ENCODE results near the gene CTLA4. TPM values are rescaled to one million over a fixed set of nuclear protein-coding genes. Genes with fewer than 3 reads are reported as not detected.

Gene CTLA4
- total RNA-seq, 1 experiment from 2014 or later, result not detected

GRCh38 chr2:203882551-203882950 lies 15.0 kb downstream of the CTLA4 start:
- in situ Hi-C loops (cut with HindIII; ENCODE audit: low sequenced_read_pairs), result no loop called here
- DNase-seq (ENCODE audit: low spot score), result no peak

- DNase-seq (ENCODE audit: low spot score), result no peak
- in situ Hi-C loops (cut with HindIII; ENCODE audit: low sequenced_read_pairs), result no loop called here
Observed at GRCh38 chr2:203886661-203887151, 19.1 kb downstream of the CTLA4 start.

GRCh38 chr2:203887677-203888076 lies 20.1 kb downstream of the CTLA4 start:
- DNase-seq (ENCODE audit: low spot score), result no peak
- in situ Hi-C loops (cut with HindIII; ENCODE audit: low sequenced_read_pairs), result no loop called here

- in situ Hi-C loops (cut with HindIII; ENCODE audit: low sequenced_read_pairs), result no loop called here
- DNase-seq (ENCODE audit: low spot score), result no peak
Observed at GRCh38 chr2:203889542-203889941, 22.0 kb downstream of the CTLA4 start.

GRCh38 chr2:203889944-203890343 lies 22.4 kb downstream of the CTLA4 start:
- DNase-seq (ENCODE audit: low spot score), result no peak
- in situ Hi-C loops (cut with HindIII; ENCODE audit: low sequenced_read_pairs), result no loop called here

GRCh38 chr2:203890733-203891132 lies 23.2 kb downstream of the CTLA4 start:
- in situ Hi-C loops (cut with HindIII; ENCODE audit: low sequenced_read_pairs), result no loop called here
- DNase-seq (ENCODE audit: low spot score), result no peak

- DNase-seq (ENCODE audit: low spot score), result no peak
- in situ Hi-C loops (cut with HindIII; ENCODE audit: low sequenced_read_pairs), result no loop called here
Observed at GRCh38 chr2:203891474-203891873, 23.9 kb downstream of the CTLA4 start.

GRCh38 chr2:203892207-203892606 lies 24.6 kb downstream of the CTLA4 start:
- in situ Hi-C loops (cut with HindIII; ENCODE audit: low sequenced_read_pairs), result no loop called here
- DNase-seq (ENCODE audit: low spot score), result no peak

- no peak for DNase-seq (ENCODE audit: low spot score)
- in situ Hi-C loops (cut with HindIII; ENCODE audit: low sequenced_read_pairs), result no loop called here
Observed at GRCh38 chr2:203893401-203893800, 25.8 kb downstream of the CTLA4 start.

GRCh38 chr2:203893840-203894239 lies 26.3 kb downstream of the CTLA4 start:
- no peak for DNase-seq (ENCODE audit: low spot score)
- in situ Hi-C loops (cut with HindIII; ENCODE audit: low sequenced_read_pairs), result no loop called here

GRCh38 chr2:203894262-203894661 lies 26.7 kb downstream of the CTLA4 start:
- no peak for DNase-seq (ENCODE audit: low spot score)
- in situ Hi-C loops (cut with HindIII; ENCODE audit: low sequenced_read_pairs), result no loop called here

GRCh38 chr2:203897544-203897943 lies 30.0 kb downstream of the CTLA4 start:
- no peak for DNase-seq (ENCODE audit: low spot score)
- in situ Hi-C loops (cut with HindIII; ENCODE audit: low sequenced_read_pairs), result no loop called here

- in situ Hi-C loops (cut with HindIII; ENCODE audit: low sequenced_read_pairs), result no loop called here
- DNase-seq (ENCODE audit: low spot score), result no peak
Observed at GRCh38 chr2:203898657-203899056, 31.1 kb downstream of the CTLA4 start.

- no peak for DNase-seq (ENCODE audit: low spot score)
- in situ Hi-C loops (cut with HindIII; ENCODE audit: low sequenced_read_pairs), result no loop called here
Observed at GRCh38 chr2:203900253-203900652, 32.7 kb downstream of the CTLA4 start.

GRCh38 chr2:203904022-203904421 lies 36.5 kb downstream of the CTLA4 start:
- DNase-seq (ENCODE audit: low spot score), result no peak
- in situ Hi-C loops (cut with HindIII; ENCODE audit: low sequenced_read_pairs), result no loop called here

GRCh38 chr2:203905656-203906055 lies 38.1 kb downstream of the CTLA4 start:
- in situ Hi-C loops (cut with HindIII; ENCODE audit: low sequenced_read_pairs), result no loop called here
- no peak for DNase-seq (ENCODE audit: low spot score)

GRCh38 chr2:203908066-203908796 lies 40.7 kb downstream of the CTLA4 start:
- no peak for DNase-seq (ENCODE audit: low spot score)
- in situ Hi-C loops (cut with HindIII; ENCODE audit: low sequenced_read_pairs), result no loop called here

GRCh38 chr2:203908797-203909185 lies 41.2 kb downstream of the CTLA4 start:
- no peak for DNase-seq (ENCODE audit: low spot score)
- in situ Hi-C loops (cut with HindIII; ENCODE audit: low sequenced_read_pairs), result no loop called here

GRCh38 chr2:203909261-203909967 lies 41.8 kb downstream of the CTLA4 start:
- DNase-seq (ENCODE audit: low spot score), result peak; percentile 14
- in situ Hi-C loops (cut with HindIII; ENCODE audit: low sequenced_read_pairs), result no loop called here

GRCh38 chr2:203909974-203910373 lies 42.4 kb downstream of the CTLA4 start:
- in situ Hi-C loops (cut with HindIII; ENCODE audit: low sequenced_read_pairs), result no loop called here
- no peak for DNase-seq (ENCODE audit: low spot score)

GRCh38 chr2:203913947-203914346 lies 46.4 kb downstream of the CTLA4 start:
- no peak for DNase-seq (ENCODE audit: low spot score)
- in situ Hi-C loops (cut with HindIII; ENCODE audit: low sequenced_read_pairs), result no loop called here

Measured in G401 (cell line).